Measurements from ENCODE around the gene GBP3. TPM values are rescaled to one million over a fixed set of nuclear protein-coding genes. Genes with fewer than 3 reads are reported as not detected.
A peak's percentile ranks its signal among the peaks of the same experiment; 100 is the strongest.

Gene GBP3
- total and polyA plus RNA-seq, 10 of the 15 experiments (the other 5 are each of a cell fraction or from before 2014, with no cell fraction given): 0.21 to 3.1 (median 1.7) TPM

DNA sequence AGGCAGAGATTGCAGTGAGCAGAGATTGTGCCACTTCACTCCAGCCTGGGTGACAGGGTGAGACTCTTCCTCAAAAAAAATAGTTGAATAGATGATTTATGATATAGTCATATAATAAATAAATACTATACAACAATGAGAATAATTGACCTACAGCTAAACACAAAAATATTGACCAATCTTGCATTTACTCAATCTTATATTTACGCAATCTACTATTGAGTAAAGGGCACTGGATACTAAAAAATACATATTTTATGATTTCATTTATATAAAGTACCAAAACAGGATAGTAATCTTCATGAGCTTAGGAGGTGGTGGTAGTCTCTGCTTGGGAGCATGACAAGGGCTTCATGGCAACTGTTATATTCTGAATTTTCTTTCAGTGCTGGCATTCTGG, 19.1 kb upstream of the GBP3 start (continued):
- TF ChIP-seq, protein P1, sequence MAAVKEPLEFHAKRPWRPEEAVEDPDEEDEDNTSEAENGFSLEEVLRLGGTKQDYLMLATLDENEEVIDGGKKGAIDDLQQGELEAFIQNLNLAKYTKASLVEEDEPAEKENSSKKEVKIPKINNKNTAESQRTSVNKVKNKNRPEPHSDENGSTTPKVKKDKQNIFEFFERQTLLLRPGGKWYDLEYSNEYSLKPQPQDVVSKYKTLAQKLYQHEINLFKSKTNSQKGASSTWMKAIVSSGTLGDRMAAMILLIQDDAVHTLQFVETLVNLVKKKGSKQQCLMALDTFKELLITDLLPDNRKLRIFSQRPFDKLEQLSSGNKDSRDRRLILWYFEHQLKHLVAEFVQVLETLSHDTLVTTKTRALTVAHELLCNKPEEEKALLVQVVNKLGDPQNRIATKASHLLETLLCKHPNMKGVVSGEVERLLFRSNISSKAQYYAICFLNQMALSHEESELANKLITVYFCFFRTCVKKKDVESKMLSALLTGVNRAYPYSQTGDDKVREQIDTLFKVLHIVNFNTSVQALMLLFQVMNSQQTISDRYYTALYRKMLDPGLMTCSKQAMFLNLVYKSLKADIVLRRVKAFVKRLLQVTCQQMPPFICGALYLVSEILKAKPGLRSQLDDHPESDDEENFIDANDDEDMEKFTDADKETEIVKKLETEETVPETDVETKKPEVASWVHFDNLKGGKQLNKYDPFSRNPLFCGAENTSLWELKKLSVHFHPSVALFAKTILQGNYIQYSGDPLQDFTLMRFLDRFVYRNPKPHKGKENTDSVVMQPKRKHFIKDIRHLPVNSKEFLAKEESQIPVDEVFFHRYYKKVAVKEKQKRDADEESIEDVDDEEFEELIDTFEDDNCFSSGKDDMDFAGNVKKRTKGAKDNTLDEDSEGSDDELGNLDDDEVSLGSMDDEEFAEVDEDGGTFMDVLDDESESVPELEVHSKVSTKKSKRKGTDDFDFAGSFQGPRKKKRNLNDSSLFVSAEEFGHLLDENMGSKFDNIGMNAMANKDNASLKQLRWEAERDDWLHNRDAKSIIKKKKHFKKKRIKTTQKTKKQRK (IDR thresholded peaks at IDR 0.05; ENCODE audit: low read depth, low read length): no peak

DNA sequence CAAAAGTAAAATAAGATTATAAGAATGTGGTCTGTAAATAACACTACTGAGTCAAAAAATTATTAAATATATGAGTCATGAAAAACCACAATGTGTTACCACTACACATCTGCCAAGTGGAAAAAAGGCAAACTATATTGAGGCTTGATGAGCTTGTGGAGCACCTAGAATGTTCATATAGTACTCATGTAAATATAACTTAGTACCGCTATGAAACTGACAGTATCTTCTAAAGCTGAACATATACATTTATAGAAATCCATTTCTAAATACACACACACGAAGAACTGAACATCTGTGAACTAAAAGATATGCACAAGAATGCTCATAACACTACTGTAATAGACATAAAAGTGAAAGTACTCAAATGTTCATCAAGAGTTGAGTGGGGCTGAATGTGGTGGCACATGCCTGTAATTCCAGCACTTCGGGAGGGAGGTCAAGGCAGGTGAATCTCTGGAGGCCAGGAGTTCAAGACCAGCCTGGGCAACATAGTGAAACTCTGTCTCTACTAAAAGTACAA, 18.5 kb upstream of the GBP3 start:
- in situ Hi-C loops (cut with MboI): no loop called here
- CTCF ChIA-PET: interaction anchor here (0.8 to 1.6 kb wide), 3 partner anchors 9 to 57 kb away, joined by 3 to 8 read pairs (median 3); partner anchors contain the start of gene GBP3
- ATAC-seq (peak; percentile 97), FAIRE-seq (peak; percentile 75), DNase-seq (ENCODE audit: low read depth, low spot score) (peak; percentile 70)
- BruUV-seq (replicated peaks): no TSS peak
- Histone ChIP-seq H3K9ac (ENCODE audit: control insufficient read depth, insufficient read depth, low read length) (no peak overlapping the region), H3K27me3 (replicated peaks in 1 of 2; ENCODE audit: control insufficient read depth in 2 of 2, insufficient read depth in 2 of 2, low read length in 1 of 2) (no peaks in the 10 kb centered on the region), H3K4me1 (ENCODE audit: control insufficient read depth, insufficient read depth, low read length) (peaks cover 14% of the 10 kb centered on the region), H3K9me3 (replicated peaks; ENCODE audit: control insufficient read depth, insufficient read depth, low read length) (peaks cover 11% of the 10 kb centered on the region), H3K79me2 (ENCODE audit: control insufficient read depth, insufficient read depth, low read length) (no peaks in the 10 kb centered on the region), H3K4me3 (no peak overlapping the region), H2AFZ (ENCODE audit: control insufficient read depth, low read depth, low read length) (no peak overlapping the region), H4K20me1 (ENCODE audit: control insufficient read depth, insufficient read depth) (no peaks in the 10 kb centered on the region), H3K36me3 (ENCODE audit: control insufficient read depth in 2 of 2, insufficient read depth in 2 of 2, low read length in 1 of 2) (no peaks in the 10 kb centered on the region), H3K4me2 (ENCODE audit: control insufficient read depth, insufficient read depth) (peak overlapping the region; percentile 68), H3K27ac (ENCODE audit: control insufficient read depth, insufficient read depth) (peak overlapping the region; percentile 46; the same call in 1 of the 2 replicates)
- SMC1A ChIA-PET (ENCODE audit: uncharacterized antibody, unreplicated experiment): interaction anchor here (0.9 to 1.9 kb wide), 4 partner anchors 10 to 52 kb away, joined by 3 to 4 read pairs (median 3); no protein-coding TSS in a partner anchor
- intact Hi-C loops (cut with micrococcal nuclease; ENCODE audit: unreplicated experiment): loop anchor here (5.0 kb wide), 1 partner anchor 161 kb away; no protein-coding TSS in a partner anchor
- RAD21 ChIA-PET (ENCODE audit: unreplicated experiment): interaction anchor here (0.9 to 1.1 kb wide), 4 partner anchors 40 to 322 kb away, joined by 3 read pairs; partner anchors contain the start of gene GBP6
- 3% methylated on average over 3 of the region's 3 CpGs for WGBS (ENCODE audit: insufficient coverage, insufficient replicate concordance, low lambda C conversion rate, missing lambda C conversion rate)
- POLR2A ChIA-PET: interaction anchor here (1.2 to 1.4 kb wide), 2 partner anchors 158 to 571 kb away, joined by 3 to 4 read pairs; no protein-coding TSS in a partner anchor
- TF ChIP-seq TAF1 (IDR thresholded peaks at IDR 0.05; ENCODE audit: borderline replicate concordance, low read depth, low read length) (no peak), EED (IDR thresholded peaks at IDR 0.05; ENCODE audit: low read depth) (peak; percentile 87; the same call in 1 of the 2 replicates), GABPA (IDR thresholded peaks at IDR 0.05; ENCODE audit: low read depth) (peak; percentile 74), MYC (IDR thresholded peaks at IDR 0.05; ENCODE audit: insufficient read depth, insufficient read length, insufficient replicate concordance, low read length, severe bottlenecking) (no peak), EP300 (IDR thresholded peaks at IDR 0.05; ENCODE audit: borderline replicate concordance in 1 of 2, control insufficient read depth in 1 of 2, low read depth in 2 of 2, low read length in 2 of 2) (peak; percentile 76 to 79; a peak in 3 of 4 replicates), BACH1 (IDR thresholded peaks at IDR 0.05; ENCODE audit: borderline replicate concordance) (no peak), EZH2 (IDR thresholded peaks at IDR 0.05; ENCODE audit: borderline replicate concordance, control insufficient read depth, low read depth, low read length) (no peak), MTA3 (IDR thresholded peaks at IDR 0.05; ENCODE audit: borderline replicate concordance, low read length) (peak; percentile 92; the same call in 1 of the 2 replicates), RBBP5 (conservative IDR thresholded peaks at IDR 0.05) (no peak), TCF12 (IDR thresholded peaks at IDR 0.05; ENCODE audit: low read depth, low read length) (peak; percentile 63)
- TF ChIP-seq, protein P2, sequence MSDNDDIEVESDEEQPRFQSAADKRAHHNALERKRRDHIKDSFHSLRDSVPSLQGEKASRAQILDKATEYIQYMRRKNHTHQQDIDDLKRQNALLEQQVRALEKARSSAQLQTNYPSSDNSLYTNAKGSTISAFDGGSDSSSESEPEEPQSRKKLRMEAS (IDR thresholded peaks at IDR 0.05; ENCODE audit: low read depth, low read length): no peak
- TF ChIP-seq, protein P3, sequence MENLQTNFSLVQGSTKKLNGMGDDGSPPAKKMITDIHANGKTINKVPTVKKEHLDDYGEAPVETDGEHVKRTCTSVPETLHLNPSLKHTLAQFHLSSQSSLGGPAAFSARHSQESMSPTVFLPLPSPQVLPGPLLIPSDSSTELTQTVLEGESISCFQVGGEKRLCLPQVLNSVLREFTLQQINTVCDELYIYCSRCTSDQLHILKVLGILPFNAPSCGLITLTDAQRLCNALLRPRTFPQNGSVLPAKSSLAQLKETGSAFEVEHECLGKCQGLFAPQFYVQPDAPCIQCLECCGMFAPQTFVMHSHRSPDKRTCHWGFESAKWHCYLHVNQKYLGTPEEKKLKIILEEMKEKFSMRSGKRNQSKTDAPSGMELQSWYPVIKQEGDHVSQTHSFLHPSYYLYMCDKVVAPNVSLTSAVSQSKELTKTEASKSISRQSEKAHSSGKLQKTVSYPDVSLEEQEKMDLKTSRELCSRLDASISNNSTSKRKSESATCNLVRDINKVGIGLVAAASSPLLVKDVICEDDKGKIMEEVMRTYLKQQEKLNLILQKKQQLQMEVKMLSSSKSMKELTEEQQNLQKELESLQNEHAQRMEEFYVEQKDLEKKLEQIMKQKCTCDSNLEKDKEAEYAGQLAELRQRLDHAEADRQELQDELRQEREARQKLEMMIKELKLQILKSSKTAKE (IDR thresholded peaks at IDR 0.05; ENCODE audit: low read depth, poor library complexity, severe bottlenecking): peak; percentile 85
- TF ChIP-seq, protein P4, sequence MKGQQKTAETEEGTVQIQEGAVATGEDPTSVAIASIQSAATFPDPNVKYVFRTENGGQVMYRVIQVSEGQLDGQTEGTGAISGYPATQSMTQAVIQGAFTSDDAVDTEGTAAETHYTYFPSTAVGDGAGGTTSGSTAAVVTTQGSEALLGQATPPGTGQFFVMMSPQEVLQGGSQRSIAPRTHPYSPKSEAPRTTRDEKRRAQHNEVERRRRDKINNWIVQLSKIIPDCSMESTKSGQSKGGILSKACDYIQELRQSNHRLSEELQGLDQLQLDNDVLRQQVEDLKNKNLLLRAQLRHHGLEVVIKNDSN (IDR thresholded peaks at IDR 0.05; ENCODE audit: borderline replicate concordance, extremely low read length, insufficient read depth, low read depth, low read length): no peak
